Loucy (cell line): ENCODE measurements around the gene SETX.

Experiments
- H2AFZ ChIP-seq: fragments of 200-600 bp; sonication (generic); 2 replicates; pipeline ENCODE4 v1.6.0; 2016; ENCODE audit warnings: antibody characterized with exemption, mild to moderate bottlenecking, low read length, moderate library complexity
- H3F3A ChIP-seq: fragments of 200-600 bp; 2 replicates; pipeline ENCODE4 v1.6.0; 2016; ENCODE audit warnings: antibody characterized with exemption, low read depth, mild to moderate bottlenecking
- H3K27me3 ChIP-seq: fragments of 200-600 bp; sonication (generic); 2 replicates; pipeline ENCODE4 v1.6.1; 2014; ENCODE audit warnings: low read length, mild to moderate bottlenecking; ENCODE audit not compliant: insufficient read depth, poor library complexity, severe bottlenecking
- H3K36me3 ChIP-seq: fragments of 200-600 bp; sonication (generic); 2 replicates; pipeline ENCODE4 v1.6.1; 2016; ENCODE audit warnings: low read length; ENCODE audit not compliant: insufficient read depth
- H3K4me1 ChIP-seq: fragments of 200-600 bp; sonication (generic); 2 replicates; pipeline ENCODE4 v1.5.1; 2014; ENCODE audit warnings: low read length, mild to moderate bottlenecking; ENCODE audit not compliant: insufficient read depth, poor library complexity, severe bottlenecking
- H3K4me2 ChIP-seq: fragments of 200-600 bp; sonication (generic); 2 replicates; pipeline ENCODE4 v1.6.0; 2014; ENCODE audit warnings: antibody characterized with exemption, low read length, low read depth, mild to moderate bottlenecking; ENCODE audit not compliant: poor library complexity, severe bottlenecking
- H3K4me3 ChIP-seq: fragments of 200-600 bp; sonication (generic); 2 replicates; pipeline ENCODE4 v1.5.1; 2014; ENCODE audit warnings: low read length, mild to moderate bottlenecking, mixed read lengths; ENCODE audit not compliant: poor library complexity, severe bottlenecking
- H3K79me2 ChIP-seq: fragments of 200-600 bp; sonication (generic); 2 replicates; pipeline ENCODE4 v1.6.1; 2014; ENCODE audit warnings: low read length; ENCODE audit not compliant: insufficient read depth
- H3K9ac ChIP-seq: fragments of 200-600 bp; sonication (generic); 2 replicates; pipeline ENCODE4 v1.6.0; 2014; ENCODE audit warnings: mild to moderate bottlenecking, low read depth, low read length, moderate library complexity; ENCODE audit not compliant: poor library complexity, severe bottlenecking
- H3K9me2 ChIP-seq: fragments of 200-600 bp; sonication (generic); replicated peaks from 2 replicates; pipeline ENCODE4 v1.6.1; 2016; ENCODE audit warnings: low read depth, low read length, mixed read lengths
- H3K9me3 ChIP-seq: fragments of 200-600 bp; sonication (generic); 2 replicates; pipeline ENCODE4 v1.6.1; 2014; ENCODE audit warnings: mild to moderate bottlenecking, antibody characterized with exemption, low read length, low read depth; ENCODE audit not compliant: insufficient read depth
- H4K20me1 ChIP-seq: fragments of 200-600 bp; sonication (generic); 2 replicates; pipeline ENCODE4 v1.6.0; 2014; ENCODE audit warnings: antibody characterized with exemption, low read length, mild to moderate bottlenecking; ENCODE audit not compliant: insufficient read depth, poor library complexity, severe bottlenecking
- EZH2phosphoT487 ChIP-seq: fragments of 200-600 bp; IDR thresholded peaks from 2 replicates; pipeline ENCODE4 v1.6.1; 2018; ENCODE audit warnings: antibody characterized with exemption, mild to moderate bottlenecking, moderate library complexity, borderline replicate concordance
- TF ChIP-seq, protein P1 (sequence below): fragments of 200-600 bp; sonication (generic); conservative IDR thresholded peaks from 2 replicates; pipeline ENCODE4 v1.5.1; 2014; ENCODE audit warnings: mild to moderate bottlenecking, antibody characterized with exemption, low read length

SETX gene

DNA sequence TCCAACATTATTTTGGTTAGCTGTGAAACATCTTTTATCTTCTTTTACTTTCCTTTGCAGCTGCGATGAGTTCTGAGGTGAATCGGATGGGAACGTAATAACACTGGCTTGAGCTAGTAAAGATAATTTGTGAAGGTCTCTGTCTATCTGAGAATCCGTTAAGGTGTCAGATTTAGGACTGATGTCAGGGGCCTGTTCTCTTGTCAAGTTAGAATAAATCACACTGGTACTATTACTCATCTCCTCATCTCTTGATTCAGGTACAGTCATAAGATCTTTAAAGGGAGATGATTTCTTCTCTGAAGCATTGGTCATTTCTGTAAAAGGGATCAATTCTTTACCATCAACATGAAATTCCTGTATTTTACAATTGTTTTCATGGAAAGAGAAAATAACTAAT, 26.2 kb downstream of the SETX start:
- no peak overlapping the region for H3K4me3 ChIP-seq
- no peaks in the 10 kb centered on the region for H3K9me2 ChIP-seq
- H3K36me3 ChIP-seq, result peaks cover 69% of the 10 kb centered on the region
- H3K9me3 ChIP-seq, result no peaks in the 10 kb centered on the region
- no peaks in the 10 kb centered on the region for H3F3A ChIP-seq
- peaks cover 11% of the 10 kb centered on the region for H3K4me1 ChIP-seq
- H3K4me2 ChIP-seq, result no peak overlapping the region
- H4K20me1 ChIP-seq, result peaks cover 8% of the 10 kb centered on the region
- no peak overlapping the region for H3K9ac ChIP-seq
- H3K79me2 ChIP-seq, result peaks cover 5% of the 10 kb centered on the region; the same call in 1 of the 2 replicates
- H3K27me3 ChIP-seq, result no peaks in the 10 kb centered on the region
- H2AFZ ChIP-seq, result no peak overlapping the region
- TF ChIP-seq EZH2phosphoT487, result no peak
- TF ChIP-seq, protein P1, sequence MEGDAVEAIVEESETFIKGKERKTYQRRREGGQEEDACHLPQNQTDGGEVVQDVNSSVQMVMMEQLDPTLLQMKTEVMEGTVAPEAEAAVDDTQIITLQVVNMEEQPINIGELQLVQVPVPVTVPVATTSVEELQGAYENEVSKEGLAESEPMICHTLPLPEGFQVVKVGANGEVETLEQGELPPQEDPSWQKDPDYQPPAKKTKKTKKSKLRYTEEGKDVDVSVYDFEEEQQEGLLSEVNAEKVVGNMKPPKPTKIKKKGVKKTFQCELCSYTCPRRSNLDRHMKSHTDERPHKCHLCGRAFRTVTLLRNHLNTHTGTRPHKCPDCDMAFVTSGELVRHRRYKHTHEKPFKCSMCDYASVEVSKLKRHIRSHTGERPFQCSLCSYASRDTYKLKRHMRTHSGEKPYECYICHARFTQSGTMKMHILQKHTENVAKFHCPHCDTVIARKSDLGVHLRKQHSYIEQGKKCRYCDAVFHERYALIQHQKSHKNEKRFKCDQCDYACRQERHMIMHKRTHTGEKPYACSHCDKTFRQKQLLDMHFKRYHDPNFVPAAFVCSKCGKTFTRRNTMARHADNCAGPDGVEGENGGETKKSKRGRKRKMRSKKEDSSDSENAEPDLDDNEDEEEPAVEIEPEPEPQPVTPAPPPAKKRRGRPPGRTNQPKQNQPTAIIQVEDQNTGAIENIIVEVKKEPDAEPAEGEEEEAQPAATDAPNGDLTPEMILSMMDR, result no peak

DNA sequence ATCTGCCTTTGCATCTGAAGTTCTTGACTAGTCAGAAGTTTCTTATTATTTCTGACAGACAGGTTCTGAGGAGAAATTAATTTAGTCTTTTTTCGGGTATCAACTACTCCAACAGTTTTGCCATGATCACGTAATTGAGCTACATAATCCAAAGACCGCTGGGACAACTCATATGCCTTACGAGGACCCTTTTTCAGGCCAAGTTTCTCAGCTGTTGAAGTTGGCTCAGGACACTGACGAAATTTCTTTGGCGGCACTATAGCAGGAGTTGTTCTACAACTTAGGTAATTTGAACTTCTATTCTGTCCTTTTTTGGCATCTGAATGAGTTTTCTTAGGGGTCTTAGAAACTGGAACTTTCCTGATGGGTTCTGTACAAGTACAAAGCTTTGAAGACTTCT, 27.2 kb downstream of the SETX start:
- Histone ChIP-seq H3K79me2 (peaks cover 9% of the 10 kb centered on the region), H3K27me3 (no peaks in the 10 kb centered on the region), H3K9ac (no peak overlapping the region), H3K4me2 (no peak overlapping the region), H3K4me3 (no peak overlapping the region), H3K9me2 (no peaks in the 10 kb centered on the region), H4K20me1 (peaks cover 17% of the 10 kb centered on the region), H3K36me3 (peaks cover 62% of the 10 kb centered on the region), H3K4me1 (peaks cover 11% of the 10 kb centered on the region), H3F3A (no peaks in the 10 kb centered on the region), H2AFZ (no peak overlapping the region), H3K9me3 (no peaks in the 10 kb centered on the region)
- TF ChIP-seq EZH2phosphoT487, result no peak
- TF ChIP-seq, protein P1, result no peak

DNA sequence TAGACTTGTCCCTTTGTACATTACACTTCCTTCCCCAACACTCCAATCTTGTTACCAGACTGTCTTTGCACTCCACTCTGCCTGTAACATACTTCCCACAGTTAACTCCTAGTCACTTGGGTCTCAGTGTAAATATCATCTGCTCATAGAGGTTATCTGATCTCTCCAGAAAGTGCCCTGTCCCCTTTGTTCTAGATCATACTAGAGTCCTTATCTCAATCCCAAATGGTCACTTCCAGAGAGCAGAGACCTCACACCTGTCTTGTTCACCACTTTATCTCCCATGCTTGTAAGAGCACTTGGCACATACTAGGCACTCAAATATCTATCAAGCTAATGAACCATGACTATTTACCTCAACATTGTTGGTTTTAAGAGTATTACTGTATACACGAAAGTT, 30.4 kb downstream of the SETX start:
- no peak overlapping the region for H2AFZ ChIP-seq
- H3K79me2 ChIP-seq, result peaks cover 23% of the 10 kb centered on the region
- TF ChIP-seq, protein P1, result no peak
- no peak for TF ChIP-seq EZH2phosphoT487
- peaks cover 31% of the 10 kb centered on the region for H3K36me3 ChIP-seq
- no peaks in the 10 kb centered on the region for H3F3A ChIP-seq
- no peaks in the 10 kb centered on the region for H3K9me2 ChIP-seq
- H3K9me3 ChIP-seq, result no peaks in the 10 kb centered on the region
- H3K4me3 ChIP-seq, result no peak overlapping the region
- H3K9ac ChIP-seq, result no peak overlapping the region
- H4K20me1 ChIP-seq, result peaks cover 20% of the 10 kb centered on the region
- H3K4me2 ChIP-seq, result no peak overlapping the region
- H3K4me1 ChIP-seq, result peaks cover 14% of the 10 kb centered on the region
- no peaks in the 10 kb centered on the region for H3K27me3 ChIP-seq
